HG02938 (cell line): ENCODE data around the gene DAB1.

Experiments
- ATAC-seq: cut with Tn5 transposase; IDR thresholded peaks from one replicate; pipeline ENCODE4 v1.9.1; 2021; ENCODE audit warnings: mild to moderate bottlenecking, moderate library complexity; ENCODE audit not compliant: unreplicated experiment

DAB1 gene

DNA sequence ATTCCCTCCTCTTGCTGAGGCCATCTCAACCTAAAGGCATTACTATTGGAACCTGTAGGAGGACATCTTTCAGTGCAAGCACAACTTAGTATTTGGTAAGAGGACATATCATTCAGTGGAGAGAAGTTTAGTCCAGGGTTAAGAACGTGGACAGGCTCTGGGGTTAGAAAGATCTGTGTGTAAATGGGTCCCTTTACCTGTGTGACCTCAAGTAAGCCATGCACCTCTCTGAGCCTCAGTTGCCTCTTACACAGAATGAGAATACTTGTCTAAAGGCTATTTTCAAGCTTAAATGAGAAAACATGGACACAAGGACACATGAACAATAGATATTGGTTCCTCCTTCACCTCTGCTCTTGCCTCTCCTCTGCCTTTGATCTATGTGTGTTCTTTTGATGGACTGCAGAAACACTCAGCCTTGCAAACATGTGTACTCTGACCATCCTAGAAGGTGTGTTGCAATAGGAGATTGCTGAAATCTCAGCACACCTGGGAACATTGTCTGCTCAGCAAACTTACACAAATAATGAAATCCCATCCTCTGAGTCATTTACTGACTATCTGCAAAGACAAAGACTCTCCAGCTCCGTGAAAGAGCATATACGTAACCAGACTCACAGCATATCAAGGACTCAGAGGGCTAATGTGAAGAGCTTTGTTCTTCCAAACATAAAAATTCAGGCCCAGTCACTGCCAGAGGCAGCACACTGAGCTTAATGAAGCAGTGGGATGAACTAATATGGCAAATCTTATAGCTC is 143.8 kb downstream of the DAB1 start:
- no peak for ATAC-seq

- no peak for ATAC-seq
Measured at GRCh38 chr1:57278558-57278957, 145.3 kb downstream of the DAB1 start.

DNA sequence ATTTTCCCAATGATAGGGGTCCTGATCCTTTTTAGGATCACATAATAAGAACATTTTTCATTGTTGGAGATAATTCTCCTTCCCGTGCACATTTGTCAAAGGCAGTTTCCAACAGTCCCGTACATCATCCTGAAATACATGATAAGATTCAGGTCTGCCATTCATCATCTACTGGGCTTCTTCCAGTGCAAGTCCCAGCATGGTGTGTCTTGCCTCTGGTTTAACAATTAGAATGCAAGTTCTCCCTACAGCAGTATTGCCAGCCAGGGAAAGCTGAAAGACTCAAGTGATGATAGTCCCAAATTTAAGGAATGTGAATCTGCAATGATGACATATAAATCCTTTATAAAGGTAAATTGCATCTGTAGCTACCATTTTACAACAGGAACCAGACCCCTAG is 146.2 kb downstream of the DAB1 start:
- ATAC-seq: no peak

DNA sequence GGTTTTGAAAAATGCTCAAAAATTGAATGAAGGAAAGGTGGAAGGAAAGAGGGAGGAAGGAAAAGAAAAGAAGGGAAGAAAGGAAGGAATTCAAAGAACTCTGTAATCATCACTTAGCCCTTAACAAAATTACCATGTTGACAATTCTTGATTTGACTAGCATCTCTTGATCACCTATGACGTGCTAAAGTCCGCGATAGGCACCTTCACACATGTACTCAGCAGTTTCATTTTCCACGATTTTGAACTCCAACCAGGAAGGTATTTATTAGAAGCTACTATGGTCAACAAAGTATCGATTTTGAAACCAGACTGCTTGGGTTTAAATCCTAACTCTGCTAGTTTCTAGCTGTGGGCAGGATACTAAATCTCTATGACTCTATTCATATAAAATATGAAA is 146.9 kb downstream of the DAB1 start:
- ATAC-seq: no peak

DNA sequence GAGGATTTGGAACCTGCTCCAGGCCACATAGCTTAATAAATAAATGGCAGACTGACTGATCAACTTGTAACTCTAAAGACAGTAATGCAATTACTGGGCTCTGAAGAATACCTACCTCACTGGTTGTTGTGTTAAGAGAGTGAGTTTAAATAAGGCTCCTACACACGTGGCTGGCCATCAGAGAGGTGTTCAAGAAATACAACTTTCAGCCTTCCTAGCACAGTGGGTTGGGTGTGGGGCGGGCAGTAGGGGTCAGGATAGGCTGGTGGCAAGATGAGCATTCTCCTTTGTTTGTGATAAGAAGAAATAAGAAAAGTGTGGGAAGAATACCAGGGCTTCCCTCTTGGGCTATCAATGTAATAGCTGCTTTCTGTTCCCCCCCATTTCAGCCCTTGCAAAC is 151.3 kb downstream of the DAB1 start:
- ATAC-seq: no peak

DNA sequence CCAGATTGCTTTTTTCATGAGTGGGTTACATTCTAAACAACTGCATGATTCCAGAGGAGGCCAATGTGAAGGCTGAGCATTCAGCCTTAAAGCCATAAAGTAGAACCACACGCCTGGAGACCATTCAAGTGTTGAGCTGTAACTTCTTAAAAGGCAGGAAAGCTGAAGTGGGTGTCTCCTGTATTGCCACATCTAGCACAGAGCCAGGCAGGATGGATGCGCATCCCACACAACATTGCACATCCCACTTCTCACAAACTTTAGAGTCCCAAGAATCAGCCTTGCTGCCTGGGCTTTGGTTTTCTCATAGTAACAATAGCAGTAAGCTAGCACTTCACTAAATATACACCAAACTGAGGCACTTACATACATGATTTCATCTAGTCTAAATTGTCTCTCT is 151.7 kb downstream of the DAB1 start:
- no peak for ATAC-seq

DNA sequence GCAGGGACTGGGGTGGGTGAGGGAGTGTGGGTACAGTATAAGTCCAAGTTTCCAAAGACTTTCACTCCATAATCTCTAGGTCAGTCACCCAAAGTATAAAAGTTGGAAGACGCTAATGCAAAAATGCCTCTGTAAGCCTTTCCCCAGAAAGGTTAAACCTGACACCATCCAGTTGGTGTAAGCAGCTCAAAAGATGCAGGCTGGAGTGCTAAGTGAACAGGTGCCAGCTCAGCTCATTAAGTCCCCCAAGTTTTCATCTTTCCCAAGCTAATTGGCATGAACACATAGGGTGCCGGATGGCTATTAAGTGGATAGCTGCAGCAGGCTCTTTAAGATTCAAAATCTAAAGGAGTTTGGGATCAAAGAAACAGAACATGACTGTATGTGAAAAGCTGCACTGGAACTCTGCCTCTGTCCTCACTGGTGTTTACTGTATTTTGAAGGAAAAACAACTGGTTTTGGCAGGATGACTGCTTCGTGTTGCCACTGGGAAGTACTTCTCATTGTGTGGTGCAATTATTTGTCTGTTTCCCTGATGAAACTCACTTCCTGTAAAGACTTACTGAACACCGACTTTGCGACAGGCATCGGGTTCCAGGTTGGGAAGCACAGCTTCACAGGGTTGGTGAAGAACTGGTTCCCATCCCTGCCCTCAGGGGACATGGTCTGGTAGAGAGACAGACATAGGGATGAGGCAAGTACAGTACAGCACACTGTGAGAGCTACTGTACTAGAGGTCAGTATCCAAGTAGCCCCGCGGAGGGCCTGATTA is 152.7 kb downstream of the DAB1 start:
- no peak for ATAC-seq

DNA sequence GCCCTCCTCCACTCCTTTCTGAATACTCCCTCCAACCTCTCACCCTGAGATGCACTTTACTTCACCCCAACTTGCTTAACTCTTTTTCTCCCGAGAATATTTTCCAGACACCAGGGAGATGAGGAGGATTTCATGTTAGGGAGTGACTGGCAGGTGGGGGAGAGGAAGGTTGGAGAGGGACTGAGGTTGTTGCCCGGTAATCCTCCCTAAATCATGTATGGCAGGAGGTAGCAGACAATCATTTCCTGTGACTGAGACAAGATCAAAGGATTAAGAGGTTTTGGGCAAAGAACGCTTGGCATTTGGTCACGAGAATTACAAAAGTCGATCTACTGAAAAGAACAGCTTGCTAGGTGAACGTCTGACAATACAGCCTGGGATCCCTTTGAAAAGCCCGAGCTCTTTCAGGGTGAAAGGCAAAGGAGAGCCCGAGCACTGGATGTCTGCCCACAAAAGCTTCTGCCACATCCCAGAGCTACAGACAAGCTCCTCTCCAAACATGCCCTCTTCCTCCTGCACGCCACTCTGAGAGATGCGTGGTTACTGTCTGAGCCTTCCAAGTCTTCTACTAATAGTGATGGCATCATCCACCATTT is 154.1 kb downstream of the DAB1 start:
- no peak for ATAC-seq

DNA sequence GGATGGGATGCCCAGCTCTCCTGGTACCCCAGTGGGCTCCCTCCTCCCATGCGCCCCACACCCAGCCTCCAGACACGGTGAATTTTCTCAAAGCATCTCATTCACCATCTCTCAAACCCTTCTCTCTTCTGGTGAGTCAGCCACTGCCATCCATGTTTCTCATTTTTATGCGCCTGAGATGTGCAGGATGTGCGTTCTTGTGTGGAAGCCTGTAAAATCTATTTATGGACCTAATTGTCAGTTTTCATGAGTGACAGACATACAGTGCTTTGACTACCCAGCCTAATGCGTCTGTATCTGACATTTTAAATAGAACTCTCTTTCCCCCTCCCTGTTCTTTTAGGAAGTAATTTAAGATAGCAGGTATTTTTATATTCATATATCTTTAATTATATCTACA is 158.8 kb downstream of the DAB1 start:
- no peak for ATAC-seq

DNA sequence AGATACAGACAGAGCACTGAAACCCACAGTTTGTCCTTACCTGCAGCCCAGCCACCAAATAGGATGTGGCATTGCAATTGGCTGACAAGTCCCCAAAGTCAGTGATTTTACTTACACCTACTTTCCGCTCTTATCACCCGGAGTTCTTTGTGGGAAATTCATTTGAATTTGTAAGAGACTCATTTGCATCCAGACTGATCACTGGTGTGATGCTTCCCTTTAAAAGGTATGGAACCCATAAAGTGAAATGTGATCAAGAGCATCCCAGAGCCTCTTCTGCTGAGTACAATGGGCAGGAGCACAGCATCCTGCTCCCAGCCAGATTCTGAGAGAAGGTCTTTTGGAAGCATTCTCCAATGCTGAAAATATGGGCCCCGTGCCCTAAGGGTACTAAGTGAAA is 161.4 kb downstream of the DAB1 start:
- no peak for ATAC-seq

DNA sequence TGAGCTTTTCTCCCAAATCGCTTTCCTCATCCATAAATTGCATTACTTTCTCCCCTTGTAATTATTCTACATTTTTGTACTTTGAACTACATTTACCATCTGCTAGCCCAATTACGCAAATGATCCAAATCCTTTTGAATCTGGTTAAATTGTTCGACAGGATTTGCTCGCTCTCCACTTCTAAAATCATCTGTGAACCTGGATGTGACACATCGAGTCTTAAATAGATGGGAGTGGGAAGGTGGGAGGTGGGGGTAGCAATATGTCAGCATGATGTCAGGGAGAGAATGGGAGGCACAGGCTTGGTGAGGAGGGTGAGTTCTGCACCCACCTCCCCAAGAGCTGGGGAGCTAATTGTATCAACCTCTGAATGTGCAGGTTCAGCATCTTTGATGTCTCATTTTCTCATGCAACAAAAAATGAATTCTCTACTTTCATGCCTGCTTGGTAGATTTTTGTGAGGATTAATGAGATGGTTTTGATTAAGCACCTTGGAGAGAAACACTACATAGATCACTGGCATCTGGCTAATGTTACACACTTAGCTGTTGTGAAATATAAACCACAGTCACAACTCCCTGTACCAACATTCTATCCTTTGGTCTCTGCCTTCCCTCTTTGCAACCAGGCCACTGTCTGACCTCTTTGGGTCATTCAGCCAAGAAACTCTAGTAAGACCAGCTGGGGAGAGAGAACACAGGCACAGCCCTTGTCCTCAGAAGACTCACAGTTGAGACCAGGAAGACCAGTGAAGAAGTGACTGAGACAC is 165.1 kb downstream of the DAB1 start:
- ATAC-seq: no peak

- no peak for ATAC-seq
Measured at GRCh38 chr1:57255945-57256344, 167.9 kb downstream of the DAB1 start.

GRCh38 chr1:57254022-57254421 is 169.8 kb downstream of the DAB1 start:
- no peak for ATAC-seq

DNA sequence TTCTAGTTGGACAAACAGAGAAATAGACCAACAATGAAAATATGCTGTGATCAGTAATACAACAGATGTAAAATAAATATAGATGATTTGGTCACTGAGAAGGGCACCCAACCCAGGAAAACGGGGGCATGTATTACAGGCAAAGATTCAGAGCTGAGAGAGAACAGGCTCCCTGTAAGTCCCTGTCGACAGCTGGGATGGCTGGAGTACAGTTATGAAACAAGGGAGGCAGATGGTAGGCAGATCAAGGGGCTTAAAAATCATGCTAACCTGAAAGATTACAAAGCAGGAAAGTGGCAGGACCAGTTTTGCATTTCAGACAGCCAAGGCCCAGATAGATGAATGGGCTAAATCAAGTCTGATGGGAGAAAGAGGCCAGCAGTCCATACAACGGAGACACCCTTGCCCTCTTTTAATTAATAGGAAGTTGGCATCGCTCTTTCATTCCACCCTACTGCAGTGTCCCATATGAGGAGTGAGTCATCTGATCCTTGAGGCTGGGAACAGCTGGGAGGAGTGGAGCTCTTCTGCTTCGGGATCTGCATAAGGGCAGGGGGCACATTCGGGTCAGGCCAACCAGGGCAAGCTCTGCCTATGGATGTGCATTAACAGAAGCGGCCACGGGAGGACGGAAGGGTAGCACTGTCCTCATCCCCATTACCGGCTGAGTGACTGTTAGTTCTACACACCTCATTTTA is 171.1 kb downstream of the DAB1 start:
- no peak for ATAC-seq

DNA sequence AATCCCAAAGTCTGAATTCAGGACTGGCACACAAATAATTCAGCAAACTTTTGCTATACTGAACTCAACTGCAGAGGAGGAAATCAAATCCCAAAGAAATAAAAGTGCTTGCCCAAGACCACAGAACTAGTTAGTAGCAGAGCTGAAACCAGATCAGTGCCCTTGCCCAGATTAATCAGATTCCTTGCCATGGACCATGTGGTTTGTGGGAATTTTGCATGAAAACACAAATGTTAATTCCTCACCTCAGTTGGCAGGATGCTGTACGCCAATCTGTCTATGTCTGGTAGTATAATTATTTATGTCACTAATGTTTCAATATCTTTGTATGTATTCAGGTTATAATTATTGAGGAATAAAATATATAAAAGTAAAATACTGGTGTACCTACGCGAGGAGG is 173.8 kb downstream of the DAB1 start:
- no peak for ATAC-seq

DNA sequence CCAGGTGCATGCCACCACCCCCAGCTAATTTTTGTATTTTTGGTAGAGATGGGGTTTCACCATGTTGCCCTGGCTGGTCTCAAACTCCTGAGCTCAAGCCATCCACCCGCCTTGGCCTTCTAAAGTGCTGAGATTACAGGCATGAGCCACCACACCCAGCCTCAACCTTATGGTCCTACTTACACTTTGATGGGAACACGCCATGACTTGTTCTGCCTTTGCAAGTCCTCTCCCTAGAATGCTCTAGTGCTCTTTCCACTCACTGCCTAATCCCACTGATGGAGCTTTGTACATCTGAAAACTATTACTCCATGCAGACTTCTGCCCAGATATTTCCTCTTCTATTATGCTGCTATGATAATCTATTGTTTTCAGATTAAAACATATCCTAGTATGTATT is 174.3 kb downstream of the DAB1 start:
- no peak for ATAC-seq

DNA sequence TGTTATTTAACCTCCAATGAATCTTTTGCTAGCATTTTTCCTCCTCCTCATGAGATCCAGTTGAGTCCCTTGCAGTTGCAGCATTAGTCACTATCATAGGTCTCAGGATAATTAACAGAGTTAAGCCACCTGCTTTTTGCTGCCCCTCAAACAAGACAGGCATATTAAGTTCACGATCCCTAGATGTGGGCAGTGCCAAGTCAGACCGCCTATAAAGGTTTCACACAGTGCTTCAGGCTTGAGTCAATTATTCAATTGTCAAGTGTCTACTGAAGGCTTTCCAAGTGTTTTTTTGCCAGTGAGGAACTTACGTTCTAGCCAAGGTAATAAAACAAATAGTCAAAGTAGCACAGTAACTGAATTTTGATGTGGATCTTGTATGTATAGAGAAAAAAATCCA is 175.0 kb downstream of the DAB1 start:
- ATAC-seq: no peak

DNA sequence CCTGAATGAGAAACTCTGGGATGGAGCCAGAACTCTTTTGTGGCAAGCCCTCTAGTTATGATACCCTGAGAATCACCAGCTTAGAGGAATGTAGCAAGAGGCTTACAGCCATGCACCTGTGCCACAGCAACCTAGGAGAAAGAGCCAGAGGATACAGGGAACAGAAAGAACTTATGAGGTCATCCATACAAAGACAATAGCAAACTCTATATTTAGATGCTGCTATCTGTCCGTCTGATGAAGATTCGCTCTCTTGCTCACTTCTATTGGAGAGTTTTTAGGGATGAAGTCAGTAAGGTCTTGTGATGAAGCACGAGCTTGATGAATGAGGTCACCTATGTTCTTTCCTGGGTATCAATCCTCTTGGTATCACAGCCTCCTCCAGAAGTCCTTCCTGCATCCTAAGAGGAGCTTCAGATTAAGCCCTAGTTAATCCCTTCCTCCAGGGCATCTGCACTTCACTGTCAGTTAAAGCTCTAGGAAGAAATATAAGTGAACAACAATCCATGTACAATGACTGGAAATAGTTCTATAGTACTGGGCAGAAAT is 185.6 kb downstream of the DAB1 start:
- no peak for ATAC-seq

GRCh38 chr1:57235730-57236510 is 187.9 kb downstream of the DAB1 start:
- ATAC-seq: no peak

GRCh38 chr1:57234459-57234858 is 189.4 kb downstream of the DAB1 start:
- no peak for ATAC-seq
